Measurements from ENCODE around the gene KCNMB1. TPM values are rescaled to one million over a fixed set of nuclear protein-coding genes. Genes with fewer than 3 reads are reported as not detected.

Gene KCNMB1
- total RNA-seq, 1 experiment from 2014 or later = 0.07 TPM

DNA sequence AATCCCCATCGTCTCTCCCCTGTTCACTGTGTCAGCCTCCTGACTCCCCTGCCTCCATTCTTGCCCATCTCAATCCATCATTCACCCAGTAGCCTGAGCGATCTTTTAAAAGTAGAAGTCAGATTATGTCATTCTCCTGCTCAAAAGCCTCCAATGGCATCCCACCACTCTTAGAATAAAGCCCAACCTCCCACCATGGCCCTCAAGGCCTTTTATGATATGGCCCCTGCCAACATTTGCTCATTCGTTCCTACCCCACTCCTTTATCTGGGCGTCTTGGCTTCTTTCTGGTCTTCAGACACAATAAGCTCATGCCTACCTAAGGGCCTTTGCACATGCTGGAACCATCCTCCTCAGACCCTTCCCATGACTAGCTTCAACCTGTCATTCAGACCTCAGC lies 35.5 kb upstream of the KCNMB1 start:
- Histone ChIP-seq H3K4me3 (ENCODE audit: insufficient read depth, low read depth, low read length) (no peak overlapping the region), H3K36me3 (replicated peaks; ENCODE audit: control insufficient read depth, insufficient read depth, low read length) (no peaks in the 10 kb centered on the region), H3K27me3 (ENCODE audit: control insufficient read depth, insufficient read depth, low read length) (no peaks in the 10 kb centered on the region)
- no peak for DNase-seq

DNA sequence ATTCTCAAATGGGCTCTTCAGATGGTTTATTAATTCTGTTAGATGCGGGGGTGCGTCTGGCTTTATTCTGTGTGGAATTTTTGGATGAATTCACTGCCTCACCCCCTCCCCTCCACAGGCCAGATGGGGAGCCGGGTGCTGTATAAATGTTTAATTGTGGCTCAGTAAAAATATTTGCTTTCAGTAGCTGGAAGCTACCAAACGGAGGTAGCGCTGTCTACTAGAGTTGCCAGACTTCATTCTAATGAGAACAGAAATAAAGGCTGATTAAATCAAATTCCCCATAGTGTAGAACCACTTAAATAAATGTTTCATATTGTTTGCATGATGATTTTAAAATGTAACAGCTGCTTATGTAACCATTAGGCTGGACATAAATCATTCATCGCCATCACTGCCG lies 34.5 kb upstream of the KCNMB1 start:
- H3K4me3 ChIP-seq (ENCODE audit: insufficient read depth, low read depth, low read length) = no peak overlapping the region
- DNase-seq = no peak
- no peaks in the 10 kb centered on the region for H3K27me3 ChIP-seq (ENCODE audit: control insufficient read depth, insufficient read depth, low read length)
- H3K36me3 ChIP-seq (replicated peaks; ENCODE audit: control insufficient read depth, insufficient read depth, low read length) = no peaks in the 10 kb centered on the region

DNA sequence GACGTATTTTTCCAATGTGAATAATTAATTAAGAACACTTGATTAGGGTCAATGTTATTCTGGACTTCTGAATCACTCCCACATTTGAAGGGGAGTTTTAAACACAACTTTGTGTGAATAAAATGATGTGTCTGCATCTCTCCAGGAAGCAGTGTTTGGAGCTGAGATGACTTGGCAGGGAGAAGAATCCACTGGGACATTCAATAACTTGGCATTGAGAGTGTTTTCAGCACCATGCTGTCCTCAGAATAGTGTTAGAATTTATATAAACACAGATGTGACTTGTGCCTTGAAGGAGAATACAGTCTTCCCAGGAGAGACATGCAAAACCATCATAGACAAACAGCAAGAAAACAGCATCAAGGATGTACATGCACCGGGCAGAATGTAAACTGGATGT lies 32.7 kb upstream of the KCNMB1 start:
- DNase-seq = no peak
- H3K4me3 ChIP-seq (ENCODE audit: insufficient read depth, low read depth, low read length) = no peak overlapping the region
- no peaks in the 10 kb centered on the region for H3K27me3 ChIP-seq (ENCODE audit: control insufficient read depth, insufficient read depth, low read length)
- no peaks in the 10 kb centered on the region for H3K36me3 ChIP-seq (replicated peaks; ENCODE audit: control insufficient read depth, insufficient read depth, low read length)

DNA sequence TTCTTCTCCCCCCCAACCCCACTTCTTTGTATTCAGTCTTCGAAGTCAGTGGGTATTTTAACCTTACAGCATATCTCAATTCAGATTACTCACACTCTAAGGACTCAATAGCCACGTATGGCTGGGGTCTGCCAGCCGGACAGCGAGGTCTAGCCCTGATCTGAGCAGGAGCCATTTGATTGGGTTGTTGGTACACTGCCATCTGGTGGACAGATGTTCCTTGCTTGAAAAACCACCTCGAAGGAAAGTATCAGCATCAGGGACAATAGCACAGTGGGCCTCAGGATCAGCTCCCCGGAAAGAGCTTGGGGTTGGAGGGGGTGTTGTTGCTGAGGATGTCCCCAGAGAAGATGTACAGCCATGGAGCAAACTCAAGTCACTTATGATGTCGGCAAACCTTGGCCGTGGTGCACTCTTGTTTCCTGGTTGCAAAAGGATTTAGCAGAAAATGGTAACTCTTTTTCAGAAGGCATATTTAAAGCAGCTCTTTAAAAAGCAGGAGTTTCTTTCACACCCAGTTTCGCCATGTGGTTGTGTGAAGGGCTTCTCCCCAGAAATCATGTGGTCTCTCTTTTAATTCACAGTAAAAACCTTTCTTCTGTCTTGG lies 31.7 kb upstream of the KCNMB1 start:
- Histone ChIP-seq H3K27me3 (ENCODE audit: control insufficient read depth, insufficient read depth, low read length) (no peaks in the 10 kb centered on the region), H3K36me3 (replicated peaks; ENCODE audit: control insufficient read depth, insufficient read depth, low read length) (no peaks in the 10 kb centered on the region), H3K4me3 (ENCODE audit: insufficient read depth, low read depth, low read length) (no peak overlapping the region)
- peak; percentile 83 for DNase-seq

DNA sequence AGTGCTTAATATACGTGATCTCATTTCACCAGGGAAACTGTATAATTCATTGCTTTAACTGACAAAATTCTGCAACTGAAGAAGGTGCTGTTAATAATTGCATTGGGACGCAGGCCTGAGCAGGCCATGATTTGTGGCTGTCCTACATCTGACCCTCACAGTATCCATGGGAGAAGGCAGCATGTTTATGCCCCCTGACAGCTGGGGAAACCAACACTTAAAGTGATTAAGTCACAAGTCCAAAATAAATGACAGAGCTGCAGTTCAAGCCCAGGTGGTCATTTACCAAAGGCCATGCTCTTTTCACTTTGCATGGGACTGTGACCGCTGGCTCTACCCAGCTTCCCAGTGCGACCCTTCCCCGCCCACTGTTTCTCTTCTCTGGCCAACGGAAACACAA lies 30.5 kb upstream of the KCNMB1 start:
- Histone ChIP-seq H3K4me3 (ENCODE audit: insufficient read depth, low read depth, low read length) (no peak overlapping the region), H3K36me3 (replicated peaks; ENCODE audit: control insufficient read depth, insufficient read depth, low read length) (no peaks in the 10 kb centered on the region), H3K27me3 (ENCODE audit: control insufficient read depth, insufficient read depth, low read length) (no peaks in the 10 kb centered on the region)
- DNase-seq = no peak

DNA sequence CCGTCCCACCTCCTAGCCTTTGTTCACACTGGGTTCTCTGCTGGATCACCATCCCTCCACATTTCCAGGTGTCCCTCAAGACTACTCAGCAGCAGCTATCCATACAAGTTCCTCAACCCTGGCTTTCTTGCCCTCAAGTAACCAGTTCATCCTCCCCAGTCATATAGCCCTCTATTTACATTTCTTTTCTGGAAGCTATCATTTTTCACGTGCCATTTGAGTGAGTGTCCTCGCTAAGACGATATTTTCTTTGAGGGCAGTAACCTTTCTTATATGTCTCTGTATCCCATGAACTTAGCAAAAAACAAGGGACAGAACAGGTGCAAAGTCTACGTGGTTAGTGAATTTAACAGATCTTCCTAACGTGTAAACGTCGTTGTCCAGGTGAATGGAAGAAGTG lies 29.6 kb upstream of the KCNMB1 start:
- Histone ChIP-seq H3K4me3 (ENCODE audit: insufficient read depth, low read depth, low read length) (no peak overlapping the region), H3K27me3 (ENCODE audit: control insufficient read depth, insufficient read depth, low read length) (no peaks in the 10 kb centered on the region), H3K36me3 (replicated peaks; ENCODE audit: control insufficient read depth, insufficient read depth, low read length) (no peaks in the 10 kb centered on the region)
- DNase-seq = no peak

DNA sequence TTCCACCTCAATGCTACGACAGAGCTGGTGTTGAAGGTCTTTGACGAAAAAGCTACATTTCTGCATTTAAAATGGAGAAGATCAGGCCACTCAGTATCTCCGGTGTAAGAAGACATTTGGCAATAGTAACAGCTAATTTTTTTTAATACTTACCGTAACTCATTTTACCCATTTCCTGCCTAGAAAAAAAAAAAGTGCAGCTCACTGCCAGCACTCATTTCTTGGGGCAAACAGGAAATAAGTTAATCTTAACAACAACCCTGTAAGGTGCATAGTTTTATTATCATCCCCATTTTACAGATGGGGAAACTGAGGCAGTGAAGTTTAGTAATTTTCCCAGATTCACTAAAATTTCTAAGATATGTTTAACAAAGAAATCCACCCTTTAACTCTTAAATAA lies 27.4 kb upstream of the KCNMB1 start:
- H3K4me3 ChIP-seq (ENCODE audit: insufficient read depth, low read depth, low read length) = no peak overlapping the region
- no peaks in the 10 kb centered on the region for H3K36me3 ChIP-seq (replicated peaks; ENCODE audit: control insufficient read depth, insufficient read depth, low read length)
- H3K27me3 ChIP-seq (ENCODE audit: control insufficient read depth, insufficient read depth, low read length) = no peaks in the 10 kb centered on the region
- DNase-seq = no peak

DNA sequence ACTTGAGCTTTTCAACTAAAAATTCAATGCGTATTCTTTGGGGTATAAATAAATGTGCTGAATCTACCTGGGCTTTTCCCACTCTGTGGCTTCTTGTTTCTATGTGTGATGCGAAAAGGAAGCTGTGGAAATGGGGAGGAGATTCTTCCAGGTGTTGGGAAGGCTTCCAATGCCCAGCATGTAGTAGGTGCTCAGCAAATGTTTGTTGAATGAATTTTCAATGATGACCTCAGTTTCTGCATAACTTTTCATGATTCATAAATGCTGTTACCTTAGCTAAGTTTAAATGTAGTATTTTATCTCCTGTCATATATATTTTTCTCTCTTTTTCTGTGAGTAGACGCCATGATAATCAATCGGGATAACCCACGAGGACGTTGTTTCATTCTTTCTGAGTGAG lies 25.6 kb upstream of the KCNMB1 start:
- H3K27me3 ChIP-seq (ENCODE audit: control insufficient read depth, insufficient read depth, low read length) = no peaks in the 10 kb centered on the region
- no peak overlapping the region for H3K4me3 ChIP-seq (ENCODE audit: insufficient read depth, low read depth, low read length)
- no peak for DNase-seq
- no peaks in the 10 kb centered on the region for H3K36me3 ChIP-seq (replicated peaks; ENCODE audit: control insufficient read depth, insufficient read depth, low read length)

DNA sequence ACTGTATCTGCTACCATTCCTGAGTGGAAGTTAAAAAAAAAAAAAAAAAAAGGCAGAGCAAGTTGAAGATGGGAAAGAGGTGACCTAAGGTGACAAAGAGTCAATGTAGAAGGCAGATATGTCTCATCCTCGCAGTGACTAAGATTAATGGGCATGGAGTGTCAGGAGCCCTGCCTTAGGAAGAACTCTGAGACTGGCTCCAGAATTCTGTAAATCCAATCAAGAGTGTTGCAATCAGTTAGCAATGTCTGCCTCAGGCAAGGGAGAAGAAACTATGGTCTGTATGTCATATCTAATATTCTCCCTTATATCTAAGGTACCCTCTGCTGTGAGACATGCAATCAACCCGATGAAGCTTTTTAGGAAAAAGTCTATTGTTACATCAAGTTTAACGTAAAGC lies 24.7 kb upstream of the KCNMB1 start:
- no peaks in the 10 kb centered on the region; the same call in 1 of the 2 replicates for H3K27me3 ChIP-seq (ENCODE audit: control insufficient read depth, insufficient read depth, low read length)
- DNase-seq = no peak
- H3K4me3 ChIP-seq (ENCODE audit: insufficient read depth, low read depth, low read length) = no peak overlapping the region
- no peaks in the 10 kb centered on the region for H3K36me3 ChIP-seq (replicated peaks; ENCODE audit: control insufficient read depth, insufficient read depth, low read length)

DNA sequence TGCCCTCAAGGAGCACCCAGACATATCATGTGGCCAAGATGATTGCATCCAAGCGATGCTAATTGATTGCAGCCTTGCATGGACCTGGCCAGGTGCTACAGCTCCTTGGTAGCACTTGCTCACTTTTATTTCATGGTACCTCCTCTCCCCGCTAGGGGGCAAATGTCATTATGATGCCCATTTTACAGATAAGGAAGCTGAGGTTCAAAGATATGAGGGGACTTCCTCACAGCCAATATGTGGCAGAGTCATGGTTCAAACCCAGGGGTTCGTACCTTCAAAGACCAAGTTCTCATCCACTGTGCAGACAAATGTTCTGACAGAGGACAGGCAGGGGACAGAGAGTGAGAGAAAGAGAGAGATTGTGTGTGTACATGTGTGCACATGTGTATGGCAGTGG lies 21.9 kb upstream of the KCNMB1 start:
- no peaks in the 10 kb centered on the region; the same call in 1 of the 2 replicates for H3K27me3 ChIP-seq (ENCODE audit: control insufficient read depth, insufficient read depth, low read length)
- DNase-seq = no peak

DNA sequence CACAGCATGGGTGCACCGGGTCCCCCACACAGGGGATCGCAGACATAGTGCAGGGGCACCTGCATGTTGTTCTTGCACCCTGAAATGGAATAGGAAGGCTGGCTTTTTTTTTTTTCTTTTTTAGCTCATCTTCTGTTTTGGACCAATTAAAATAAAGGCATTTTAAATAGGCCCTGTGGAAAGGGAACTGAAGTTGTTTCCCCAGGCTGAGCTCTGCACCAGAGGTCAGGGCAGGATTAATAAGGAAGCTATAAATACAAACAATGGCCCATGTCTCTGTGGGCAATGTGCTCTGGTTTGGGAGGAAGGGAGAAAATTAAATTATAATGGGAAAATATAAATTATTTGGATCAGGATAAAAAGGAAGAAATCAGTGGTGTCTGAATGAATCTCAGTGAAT lies 21.2 kb upstream of the KCNMB1 start:
- H3K36me3 ChIP-seq (replicated peaks; ENCODE audit: control insufficient read depth, insufficient read depth, low read length) = no peaks in the 10 kb centered on the region
- H3K4me3 ChIP-seq (ENCODE audit: insufficient read depth, low read depth, low read length) = no peak overlapping the region
- no peak for DNase-seq
- no peaks in the 10 kb centered on the region; the same call in 1 of the 2 replicates for H3K27me3 ChIP-seq (ENCODE audit: control insufficient read depth, insufficient read depth, low read length)

More for the DNA sequence above, 21.9 kb upstream of the KCNMB1 start:
- Histone ChIP-seq H3K4me3 (ENCODE audit: insufficient read depth, low read depth, low read length) (no peak overlapping the region), H3K36me3 (replicated peaks; ENCODE audit: control insufficient read depth, insufficient read depth, low read length) (no peaks in the 10 kb centered on the region)

DNA sequence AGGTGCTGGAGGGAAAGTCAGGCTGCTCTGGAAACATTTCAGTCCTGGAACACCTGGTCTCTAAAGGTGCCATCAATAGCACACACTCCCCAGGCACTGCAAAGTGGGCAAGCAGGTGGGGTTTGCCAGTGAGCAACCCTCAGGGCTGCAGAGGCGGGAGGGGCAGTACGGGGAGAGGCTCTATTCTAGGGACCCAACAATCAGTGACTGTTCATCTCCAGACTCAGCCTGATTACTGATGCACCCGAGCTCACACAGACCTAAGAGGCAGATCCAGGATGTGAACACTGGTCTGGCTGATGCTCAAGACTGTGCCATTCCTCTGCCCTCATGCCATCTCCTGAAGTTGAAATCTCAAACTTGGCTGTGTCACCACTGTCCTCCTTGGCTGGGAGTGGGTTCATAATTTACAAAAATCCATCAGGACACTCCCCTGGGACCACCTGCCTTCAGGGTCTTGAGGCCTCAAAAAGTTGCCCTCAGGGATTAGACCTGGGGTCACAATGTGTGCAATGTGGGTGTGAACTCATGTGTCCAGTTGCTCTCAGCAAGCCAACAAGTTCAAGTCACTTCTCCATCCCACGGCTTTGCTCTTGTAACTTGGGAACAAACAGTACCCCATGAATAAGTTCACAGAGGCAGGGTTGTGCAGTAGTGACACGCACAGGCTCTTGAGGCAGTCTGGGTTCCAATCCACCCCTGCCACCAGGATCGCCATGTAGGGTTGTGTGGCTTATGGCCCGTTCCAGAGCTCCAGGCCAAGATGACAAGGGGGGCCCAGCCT lies 19.9 kb upstream of the KCNMB1 start:
- H3K36me3 ChIP-seq (replicated peaks; ENCODE audit: control insufficient read depth, insufficient read depth, low read length) = no peaks in the 10 kb centered on the region
- no peak for DNase-seq
- no peak overlapping the region for H3K4me3 ChIP-seq (ENCODE audit: insufficient read depth, low read depth, low read length)
- no peaks in the 10 kb centered on the region; the same call in 1 of the 2 replicates for H3K27me3 ChIP-seq (ENCODE audit: control insufficient read depth, insufficient read depth, low read length)

DNA sequence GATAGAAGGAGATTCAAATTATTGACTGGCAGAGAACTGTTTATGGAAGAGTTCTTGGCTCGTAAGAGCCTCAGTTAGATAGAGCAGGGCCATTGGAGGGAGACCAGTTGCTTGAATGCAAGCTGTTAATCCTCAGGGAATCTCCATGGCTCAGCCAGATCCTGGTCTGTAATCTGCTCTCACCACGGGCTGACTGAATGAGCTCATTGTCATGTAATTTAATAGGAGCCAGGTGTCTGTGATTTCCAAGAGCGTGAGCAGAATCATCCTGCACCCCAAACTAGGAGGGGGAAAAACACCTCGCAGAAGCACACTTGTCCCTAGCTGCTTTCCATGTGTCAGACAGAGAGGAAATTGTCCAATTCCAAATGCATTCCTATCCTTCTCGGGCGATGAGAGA lies 19.1 kb upstream of the KCNMB1 start:
- Histone ChIP-seq H3K27me3 (ENCODE audit: control insufficient read depth, insufficient read depth, low read length) (no peaks in the 10 kb centered on the region; the same call in 1 of the 2 replicates), H3K36me3 (replicated peaks; ENCODE audit: control insufficient read depth, insufficient read depth, low read length) (no peaks in the 10 kb centered on the region), H3K4me3 (ENCODE audit: insufficient read depth, low read depth, low read length) (no peak overlapping the region)
- DNase-seq = peak; percentile 59

DNA sequence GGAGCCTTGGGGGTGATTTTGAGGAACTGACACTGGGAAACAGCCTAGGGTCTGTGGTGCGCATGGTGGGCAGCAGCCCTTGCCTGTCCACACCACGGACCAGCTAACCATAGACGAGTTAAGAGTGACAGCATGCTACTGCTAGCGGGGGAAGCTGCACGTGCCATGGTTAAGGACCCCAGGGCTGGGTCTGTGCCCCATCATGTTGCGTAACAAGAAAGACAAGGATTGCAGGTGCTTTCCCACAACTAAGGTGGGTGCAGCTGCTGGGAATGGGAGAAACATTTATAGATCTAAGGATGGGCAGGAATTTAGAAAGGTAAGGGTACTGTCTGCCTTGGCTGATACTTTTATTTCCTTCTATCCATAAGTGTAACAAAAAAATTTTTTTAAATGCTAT lies 17.9 kb upstream of the KCNMB1 start:
- DNase-seq = no peak
- no peaks in the 10 kb centered on the region for H3K36me3 ChIP-seq (replicated peaks; ENCODE audit: control insufficient read depth, insufficient read depth, low read length)
- H3K27me3 ChIP-seq (ENCODE audit: control insufficient read depth, insufficient read depth, low read length) = no peaks in the 10 kb centered on the region; the same call in 1 of the 2 replicates
- no peak overlapping the region for H3K4me3 ChIP-seq (ENCODE audit: insufficient read depth, low read depth, low read length)

DNA sequence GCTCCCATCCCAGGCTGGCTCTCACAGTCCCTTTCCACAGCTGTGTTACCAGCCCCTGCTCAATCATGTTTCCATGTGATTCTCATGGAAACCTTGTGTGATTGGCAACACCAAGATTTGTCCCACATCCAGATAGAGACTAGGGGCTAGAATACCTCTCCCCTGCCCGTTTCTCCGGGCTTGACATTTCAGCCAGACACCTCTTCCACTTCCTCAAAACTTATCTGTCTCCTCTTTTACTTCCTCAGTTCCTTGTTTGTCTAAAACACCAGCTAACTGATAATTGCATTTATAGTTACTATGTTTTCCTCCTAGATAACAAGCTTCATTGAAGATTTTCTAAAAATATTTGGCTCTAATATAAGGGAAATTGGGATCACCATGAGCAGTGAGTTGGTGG lies 16.6 kb upstream of the KCNMB1 start:
- no peaks in the 10 kb centered on the region for H3K36me3 ChIP-seq (replicated peaks; ENCODE audit: control insufficient read depth, insufficient read depth, low read length)
- H3K27me3 ChIP-seq (ENCODE audit: control insufficient read depth, insufficient read depth, low read length) = no peaks in the 10 kb centered on the region; the same call in 1 of the 2 replicates
- H3K4me3 ChIP-seq (ENCODE audit: insufficient read depth, low read depth, low read length) = no peak overlapping the region
- DNase-seq = no peak
